NCI-H2081 treated with DMSO at 0.1 percent for 48 hours (cell line): ENCODE data around the gene FPGS.

Experiments
- DNase-seq: peaks from one replicate; lab custom pipeline; 2025; lab: John Stamatoyannopoulos, UW

Gene FPGS

DNA sequence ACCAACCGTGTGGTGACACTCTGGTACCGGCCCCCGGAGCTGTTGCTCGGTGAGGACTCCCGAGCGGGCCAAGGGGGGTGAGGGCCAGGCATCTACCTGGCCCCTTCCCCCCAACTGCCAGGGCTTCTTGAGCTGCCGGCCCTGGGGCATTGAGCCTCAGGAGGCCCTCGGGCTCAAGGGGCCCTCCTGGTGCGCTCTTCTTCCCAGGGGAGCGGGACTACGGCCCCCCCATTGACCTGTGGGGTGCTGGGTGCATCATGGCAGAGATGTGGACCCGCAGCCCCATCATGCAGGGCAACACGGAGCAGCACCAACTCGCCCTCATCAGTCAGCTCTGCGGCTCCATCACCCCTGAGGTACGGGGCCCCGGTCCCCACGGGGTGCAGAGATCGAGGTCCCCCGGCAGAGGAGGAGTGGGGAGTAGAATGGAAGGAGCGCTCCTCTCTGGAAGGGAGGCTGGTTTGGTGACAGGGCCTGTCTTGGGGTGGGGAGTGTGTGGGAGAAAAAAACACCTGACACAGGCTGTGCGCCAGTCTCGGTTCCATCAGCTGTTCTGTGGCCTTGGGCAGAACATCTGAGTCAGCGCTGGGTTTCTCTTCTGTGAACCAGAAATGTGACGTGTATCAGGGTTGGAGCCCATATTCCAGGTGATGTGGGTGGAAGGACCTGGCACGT, 14.2 kb upstream of the FPGS start:
- DNase-seq: no peak

DNA sequence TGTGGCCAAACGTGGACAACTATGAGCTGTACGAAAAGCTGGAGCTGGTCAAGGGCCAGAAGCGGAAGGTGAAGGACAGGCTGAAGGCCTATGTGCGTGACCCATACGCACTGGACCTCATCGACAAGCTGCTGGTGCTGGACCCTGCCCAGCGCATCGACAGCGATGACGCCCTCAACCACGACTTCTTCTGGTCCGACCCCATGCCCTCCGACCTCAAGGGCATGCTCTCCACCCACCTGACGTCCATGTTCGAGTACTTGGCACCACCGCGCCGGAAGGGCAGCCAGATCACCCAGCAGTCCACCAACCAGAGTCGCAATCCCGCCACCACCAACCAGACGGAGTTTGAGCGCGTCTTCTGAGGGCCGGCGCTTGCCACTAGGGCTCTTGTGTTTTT, 13.5 kb upstream of the FPGS start:
- DNase-seq: no peak

DNA sequence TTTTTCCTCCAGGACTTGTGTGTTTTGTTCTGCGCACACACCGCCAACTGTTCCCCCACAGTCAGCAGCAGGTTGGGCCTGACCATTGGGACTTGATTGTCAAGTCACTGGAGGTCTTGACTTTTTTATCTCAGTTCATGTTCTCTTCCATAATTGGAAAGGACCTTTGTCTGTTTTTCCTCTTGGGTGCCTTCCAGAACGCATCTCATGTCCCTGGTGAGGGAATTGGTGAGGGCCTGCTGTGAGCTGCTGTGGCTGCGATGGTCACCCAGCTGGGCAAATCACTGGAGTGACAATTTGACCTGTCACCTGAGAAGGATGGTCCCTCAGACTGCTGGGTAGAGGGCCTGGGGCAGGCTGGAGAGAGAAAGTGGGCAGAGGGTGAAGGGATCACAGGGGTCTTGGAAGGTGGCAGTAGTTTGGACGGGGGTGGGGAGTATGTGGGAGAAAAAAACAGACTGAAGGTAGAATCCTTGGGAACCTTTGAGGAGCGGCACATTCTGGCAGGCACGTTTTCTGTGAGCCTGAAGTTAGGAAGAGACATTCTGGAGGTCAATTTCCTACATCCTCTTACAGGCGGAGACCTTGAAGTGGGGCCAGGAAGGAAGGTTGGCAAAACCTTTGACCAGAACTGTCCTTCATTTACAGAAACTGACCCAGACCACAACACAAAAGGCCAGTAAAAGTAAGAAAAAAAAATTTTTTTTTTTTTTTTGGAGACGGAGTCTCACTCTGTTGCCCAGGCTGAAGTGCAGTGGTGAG, 12.4 kb upstream of the FPGS start:
- DNase-seq: no peak

GRCh38 chr9:127791085-127791484, 11.6 kb upstream of the FPGS start:
- no peak for DNase-seq

- DNase-seq: no peak
Observed at GRCh38 chr9:127792417-127793031, 10.2 kb upstream of the FPGS start.

DNA sequence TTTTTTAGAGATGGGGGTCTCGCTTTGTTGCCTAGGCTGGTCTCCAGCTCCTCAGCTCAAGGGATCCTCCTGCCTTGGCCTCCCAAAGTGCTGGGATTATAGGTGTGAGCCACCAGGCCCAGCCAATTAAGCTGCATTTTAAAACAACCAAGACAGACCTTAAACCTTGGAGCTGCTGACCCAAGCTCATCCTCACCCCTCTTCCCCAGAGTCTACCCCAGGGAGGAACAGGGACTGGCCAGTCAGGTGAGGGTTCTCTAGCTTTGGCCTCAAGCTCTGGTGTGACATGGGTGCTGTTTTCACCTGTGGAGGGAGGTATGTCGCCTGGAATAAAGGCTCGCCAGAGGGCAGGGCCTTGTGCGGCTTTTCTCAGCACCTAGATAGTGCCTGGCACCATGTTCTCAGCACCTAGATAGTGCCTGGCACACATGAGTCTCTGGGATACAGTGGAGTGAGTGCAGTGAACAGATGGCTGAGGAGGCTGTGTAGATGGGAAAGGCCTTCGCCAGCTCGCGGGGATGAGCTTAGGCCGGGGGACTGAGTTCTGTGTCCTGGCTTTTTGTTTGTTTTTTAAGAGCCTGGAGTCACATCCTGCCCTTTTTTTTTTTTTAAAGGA, 9.5 kb upstream of the FPGS start:
- no peak for DNase-seq

DNA sequence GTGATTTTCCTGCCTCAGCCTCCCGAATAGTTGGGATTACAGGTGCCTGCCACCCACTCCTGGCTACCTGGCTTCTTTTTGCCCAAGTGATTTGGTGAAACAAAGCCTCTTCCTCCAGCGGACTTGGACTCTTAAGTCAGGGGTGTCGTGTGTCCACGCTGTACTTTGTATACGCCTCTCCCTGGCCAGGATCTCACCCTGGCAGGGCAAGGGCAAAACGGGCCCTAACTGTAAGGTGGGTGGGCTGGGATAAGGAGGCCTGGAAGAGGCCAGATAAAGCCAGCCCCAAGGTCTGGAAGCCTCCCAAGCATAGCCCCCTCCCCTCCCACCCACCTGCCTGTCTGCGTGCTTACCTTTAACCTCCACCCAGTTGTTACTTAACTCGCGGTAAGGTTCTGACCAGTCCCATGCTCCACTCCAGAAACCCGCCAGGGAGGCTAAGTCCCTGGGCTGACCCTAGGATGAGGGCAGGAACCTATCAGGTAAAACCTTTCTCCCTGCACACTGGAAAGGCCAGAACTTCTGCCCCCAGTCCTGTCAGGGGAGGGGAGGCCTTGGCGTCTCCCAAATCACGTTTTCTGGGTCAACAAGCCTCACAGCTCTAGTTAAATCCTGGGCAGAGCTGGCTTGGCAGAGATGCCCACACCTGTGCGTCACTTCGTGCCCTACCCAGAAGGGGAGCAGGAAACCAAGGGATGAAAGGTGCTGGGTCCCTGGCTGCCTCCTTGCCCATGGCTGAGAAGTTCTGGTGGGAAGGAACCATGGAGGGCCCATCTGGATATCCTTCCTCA, 8.5 kb upstream of the FPGS start:
- DNase-seq: no peak

DNA sequence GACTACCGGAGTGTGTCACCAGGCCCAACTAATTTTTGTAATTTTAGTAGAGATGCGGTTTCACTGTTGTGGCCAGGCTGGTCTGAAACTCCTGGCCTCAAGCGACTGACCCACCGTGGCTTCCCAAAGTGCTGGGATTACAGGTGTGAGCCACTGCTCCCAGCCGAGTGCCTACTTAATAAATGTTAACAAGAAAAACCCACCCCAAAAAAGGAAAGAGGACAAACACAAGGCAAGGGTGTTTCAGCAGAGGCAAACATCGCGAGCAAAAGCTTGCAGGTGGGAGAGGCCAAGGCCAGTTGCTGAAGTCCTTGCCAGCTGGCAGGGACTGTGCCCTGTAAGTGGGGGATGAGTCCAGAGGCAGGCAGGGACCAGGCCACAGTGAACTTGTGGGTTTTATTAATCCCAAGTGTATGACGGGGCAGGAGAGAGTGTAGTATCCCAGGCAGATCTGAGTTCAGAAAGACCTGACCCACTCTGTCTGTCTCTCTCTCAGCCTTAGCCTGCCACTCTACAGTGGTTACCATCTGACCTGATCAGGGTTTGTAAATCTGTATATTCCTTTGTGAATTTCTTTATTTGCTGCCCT, 6.4 kb upstream of the FPGS start:
- DNase-seq: no peak

DNA sequence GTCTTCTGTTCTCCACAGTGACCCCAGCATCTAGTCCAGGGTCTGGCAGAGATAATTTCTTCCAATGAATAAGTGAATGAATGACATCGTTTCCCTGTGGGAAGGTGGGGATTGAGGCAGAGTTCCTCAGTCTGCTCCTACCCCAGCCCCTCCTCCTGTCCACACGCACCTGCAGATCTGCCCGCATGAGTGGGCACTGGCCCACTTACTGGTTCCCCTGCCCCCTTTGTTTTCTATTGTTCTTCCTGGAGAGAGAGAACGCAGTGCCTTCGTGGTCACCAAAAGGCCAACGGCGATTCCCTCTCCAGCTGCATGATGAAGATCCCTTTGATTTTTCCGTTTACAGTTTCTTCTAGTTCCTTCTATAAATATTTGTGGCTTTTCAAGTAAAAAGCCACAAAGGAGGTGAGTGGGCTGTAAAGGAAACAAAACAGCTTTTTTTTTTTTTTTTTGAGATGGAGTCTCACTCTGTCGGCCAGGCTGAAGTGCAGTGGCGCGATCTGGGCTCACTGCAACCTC, 5.8 kb upstream of the FPGS start:
- no peak for DNase-seq

DNA sequence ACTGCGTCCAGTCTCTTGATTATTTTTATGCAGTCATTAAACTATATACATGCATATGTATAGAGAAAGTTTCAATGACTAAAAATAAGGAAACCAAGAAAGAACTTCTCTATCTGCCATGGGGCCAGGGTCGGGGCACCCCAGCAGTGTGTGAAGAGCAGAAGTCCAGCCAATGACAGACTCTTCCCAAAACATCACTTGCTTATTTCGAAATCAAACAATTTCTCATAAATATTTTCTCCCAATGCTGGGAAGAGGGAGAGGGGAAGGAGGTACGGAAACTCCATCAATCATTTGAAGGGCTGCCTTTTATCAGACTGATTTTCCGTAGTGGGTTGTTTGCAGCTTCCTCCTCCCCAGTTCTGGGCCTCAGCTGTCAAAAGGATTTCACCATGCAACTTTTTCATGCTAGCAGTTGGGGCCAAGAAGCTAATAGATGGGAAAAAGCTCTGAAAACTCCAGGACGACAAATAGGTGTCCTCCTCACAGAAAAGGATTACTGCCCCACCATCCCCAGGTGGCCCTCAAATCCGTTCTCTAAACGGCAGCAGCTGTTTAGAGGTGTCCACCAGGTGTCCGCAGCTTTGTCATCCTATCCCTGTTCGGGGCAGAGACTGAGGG, 617 bp upstream of the FPGS start:
- DNase-seq: no peak

DNA sequence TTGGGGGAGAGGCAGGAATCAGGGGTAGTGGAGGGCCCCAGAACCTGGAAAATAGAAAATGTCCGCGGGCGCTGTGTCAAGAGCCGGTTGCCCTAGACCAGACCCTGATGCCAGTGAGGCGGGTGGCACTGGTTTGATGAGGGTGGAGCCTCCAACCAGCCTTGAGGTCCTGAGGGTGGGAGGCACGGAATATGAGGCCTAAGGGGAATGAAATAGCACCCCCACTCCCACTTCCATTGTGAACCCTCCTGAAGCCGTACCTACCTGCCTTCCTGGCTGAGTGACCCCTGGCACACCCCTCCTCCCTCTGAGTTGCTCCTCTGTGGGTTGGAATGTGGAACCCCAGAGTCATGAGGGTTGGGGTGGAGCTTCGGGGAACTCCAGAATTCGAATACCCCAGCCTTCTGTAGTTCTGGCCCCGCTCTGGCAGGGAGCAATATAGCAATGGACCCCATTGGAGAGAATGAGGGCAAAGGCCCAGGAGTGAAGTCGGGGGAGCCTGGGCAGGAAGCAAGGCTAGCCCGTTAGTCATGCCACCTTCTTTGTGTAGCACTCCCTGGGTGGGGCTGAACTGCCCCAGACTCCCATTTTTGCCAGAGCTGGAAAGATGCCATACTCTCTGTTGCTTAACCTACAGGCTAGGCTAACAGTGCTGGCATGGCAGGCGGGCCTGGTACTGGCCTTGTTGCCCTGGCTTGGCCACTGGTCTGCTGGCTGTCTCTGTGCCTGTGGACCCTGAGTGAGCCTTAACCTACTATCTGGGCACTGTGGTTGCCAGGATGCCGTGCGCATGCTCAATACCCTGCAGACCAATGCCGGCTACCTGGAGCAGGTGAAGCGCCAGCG, 1.0 kb downstream of the FPGS start:
- no peak for DNase-seq

GRCh38 chr9:127805620-127806019, 2.9 kb downstream of the FPGS start:
- DNase-seq: no peak

- DNase-seq: no peak
Observed at GRCh38 chr9:127806871-127807270, 4.2 kb downstream of the FPGS start.

GRCh38 chr9:127808347-127809001, 5.8 kb downstream of the FPGS start:
- no peak for DNase-seq

DNA sequence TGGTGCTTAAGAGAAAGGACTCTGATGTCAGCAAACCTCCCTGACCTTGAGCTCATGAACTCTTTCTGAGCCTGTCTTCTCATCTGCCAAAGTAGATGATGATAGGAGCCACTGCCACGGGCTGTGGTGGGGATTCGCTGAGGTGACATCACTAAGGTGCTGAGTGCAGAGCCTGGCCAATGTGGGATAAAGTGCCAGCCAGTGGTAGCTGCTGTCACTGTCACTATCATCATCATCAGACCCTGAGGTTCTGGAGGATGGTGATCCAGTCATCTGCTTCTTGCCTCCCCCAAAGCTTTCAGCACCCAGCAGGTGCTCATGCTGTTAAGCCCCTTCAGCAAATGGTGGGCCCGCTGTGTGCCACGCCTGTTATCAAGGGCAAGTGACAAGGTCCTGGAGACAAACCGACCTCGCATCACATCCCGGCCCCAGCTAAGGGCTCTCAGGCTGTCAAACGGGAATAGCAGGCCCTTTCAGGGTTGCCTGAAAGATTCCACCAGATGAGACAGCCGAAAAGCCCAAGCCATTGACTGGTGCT, 6.4 kb downstream of the FPGS start:
- no peak for DNase-seq

- no peak for DNase-seq
Observed at GRCh38 chr9:127809540-127810377, 7.1 kb downstream of the FPGS start.

GRCh38 chr9:127810378-127811187, 7.9 kb downstream of the FPGS start:
- no peak for DNase-seq
